PC-3 (cell line): ENCODE measurements around the gene NEDD4.

Experiments used
- CTCF ChIP-seq: fragments of 300-600 bp; sonication (generic); conservative IDR thresholded peaks from 2 replicates; pipeline ENCODE4 v1.5.1; 2017; ENCODE audit warnings: antibody characterized with exemption, low read depth, mild to moderate bottlenecking, low read length
- EZH2 ChIP-seq: fragments of 300-600 bp; sonication (generic); IDR thresholded peaks from one replicate; pipeline ENCODE4 v1.6.1; 2017; ENCODE audit warnings: antibody characterized with exemption, mild to moderate bottlenecking, low read length; ENCODE audit not compliant: unreplicated experiment

GRCh38 chr15:55863911-55864310, 129.5 kb downstream of the NEDD4 start:
- TF ChIP-seq CTCF, result no peak
- no peak for TF ChIP-seq EZH2
